AG08396 (cell line): ENCODE data around the gene SPRY4.
"Not testable (repeated sequence)": the region's sequence is repeated elsewhere in the genome, so short reads cannot be mapped to it uniquely, and the experiment has no call there.

ENCODE experiments used
- DNase-seq: peaks from one replicate; pipeline ENCODE4 v3.0.0; 2012; ENCODE audit warnings: low spot score, mixed read lengths

SPRY4 gene

GRCh38 chr5:142295084-142295758, 29.6 kb downstream of the SPRY4 start:
- DNase-seq, result no peak

GRCh38 chr5:142293486-142293885, 31.3 kb downstream of the SPRY4 start:
- no peak for DNase-seq

GRCh38 chr5:142292808-142293207, 32.0 kb downstream of the SPRY4 start:
- no peak for DNase-seq

- DNase-seq, result no peak
Observed at GRCh38 chr5:142292249-142292648, 32.6 kb downstream of the SPRY4 start.

GRCh38 chr5:142290577-142291299, 34.1 kb downstream of the SPRY4 start:
- DNase-seq, result no peak

- no peak for DNase-seq
Observed at GRCh38 chr5:142289708-142290576, 34.9 kb downstream of the SPRY4 start.

- DNase-seq, result no peak
Observed at GRCh38 chr5:142287973-142288313, 36.9 kb downstream of the SPRY4 start.

- DNase-seq, result no peak
Observed at GRCh38 chr5:142287096-142287972, 37.5 kb downstream of the SPRY4 start.

- DNase-seq, result no peak
Observed at GRCh38 chr5:142286111-142286510, 38.7 kb downstream of the SPRY4 start.

- DNase-seq, result no peak
Observed at GRCh38 chr5:142283304-142283703, 41.5 kb downstream of the SPRY4 start.

- no peak for DNase-seq
Observed at GRCh38 chr5:142281966-142282365, 42.9 kb downstream of the SPRY4 start.

- no peak for DNase-seq
Observed at GRCh38 chr5:142281008-142281367, 43.8 kb downstream of the SPRY4 start.

GRCh38 chr5:142280066-142281007, 44.5 kb downstream of the SPRY4 start:
- DNase-seq, result peak; percentile 75

- no peak for DNase-seq
Observed at GRCh38 chr5:142278627-142279026, 46.2 kb downstream of the SPRY4 start.

GRCh38 chr5:142277796-142278195, 47.0 kb downstream of the SPRY4 start:
- no peak for DNase-seq

- no peak for DNase-seq
Observed at GRCh38 chr5:142276517-142276916, 48.3 kb downstream of the SPRY4 start.

GRCh38 chr5:142275496-142275895, 49.3 kb downstream of the SPRY4 start:
- no peak for DNase-seq

- not testable (repeated sequence) for DNase-seq
Observed at GRCh38 chr5:142272596-142272995, 52.2 kb downstream of the SPRY4 start.

GRCh38 chr5:142264084-142264483, 60.7 kb downstream of the SPRY4 start:
- not testable (repeated sequence) for DNase-seq

GRCh38 chr5:142263346-142263745, 61.5 kb downstream of the SPRY4 start:
- no peak for DNase-seq

GRCh38 chr5:142262683-142263082, 62.1 kb downstream of the SPRY4 start:
- no peak for DNase-seq
